OCI-LY7 (cell line): Measurements from ENCODE around the gene AOAH. TPM values are rescaled to one million over a fixed set of nuclear protein-coding genes. Genes with fewer than 3 reads are reported as not detected.

Source experiments
- BruUV-seq: library from RNA; stranded (reverse); fragments of 400-500 nt; replicated peaks from 2 replicates; lab custom pipeline; 2021; lab: Mats Ljungman, UMichigan
- CTCF ChIA-PET: fragments of 300-600 bp; sonication (Branson Sonifier 250); formaldehyde crosslinking; loops from one replicate; lab custom pipeline; 2022; ENCODE audit warnings: antibody characterized with exemption; ENCODE audit not compliant: unreplicated experiment; lab: Charles Lee
- POLR2A ChIA-PET: fragments of 300-600 bp; sonication (Branson Sonifier 250); formaldehyde crosslinking; loops from one replicate; lab custom pipeline; 2022; ENCODE audit warnings: antibody characterized with exemption; lab: Charles Lee
- DNase-seq: peaks from one replicate; pipeline ENCODE4 v3.0.0-alpha.2; 2015; ENCODE audit warnings: low spot score
- H2AFZ ChIP-seq: fragments of 200-600 bp; sonication (generic), shearing (Covaris generic); 2 replicates; pipeline ENCODE4 v1.6.1; 2014; ENCODE audit warnings: mild to moderate bottlenecking, antibody characterized with exemption, low read length, moderate library complexity
- H3K27ac ChIP-seq: fragments of 200-600 bp; sonication (generic); 2 replicates; pipeline ENCODE4 v1.5.1; 2014; ENCODE audit warnings: mixed run types, low read depth, mild to moderate bottlenecking, moderate library complexity, low read length, inconsistent platforms; ENCODE audit not compliant: poor library complexity, severe bottlenecking
- H3K36me3 ChIP-seq: fragments of 200-600 bp; sonication (generic); 2 replicates; pipeline ENCODE4 v1.6.1; 2014; ENCODE audit warnings: mild to moderate bottlenecking, antibody characterized with exemption, low read length, moderate library complexity, mixed read lengths; ENCODE audit not compliant: insufficient read depth
- H3K4me1 ChIP-seq: fragments of 200-600 bp; sonication (generic); 2 replicates; pipeline ENCODE4 v1.5.1; 2014; ENCODE audit warnings: mild to moderate bottlenecking, low read length; ENCODE audit not compliant: insufficient read depth, poor library complexity, severe bottlenecking
- H3K4me2 ChIP-seq: fragments of 200-600 bp; sonication (generic); 2 replicates; pipeline ENCODE4 v1.6.1; 2014; ENCODE audit warnings: mild to moderate bottlenecking, low read length
- H3K4me3 ChIP-seq: fragments of 200-600 bp; sonication (generic); 2 replicates; pipeline ENCODE4 v1.5.1; 2014; ENCODE audit warnings: mild to moderate bottlenecking, low read depth, low read length; ENCODE audit not compliant: poor library complexity, severe bottlenecking
- H3K79me2 ChIP-seq: fragments of 200-600 bp; sonication (generic); 2 replicates; pipeline ENCODE4 v1.6.1; 2016; ENCODE audit warnings: low read depth, mild to moderate bottlenecking, low read length, moderate library complexity, mixed read lengths; ENCODE audit not compliant: insufficient read depth
- H3K9me2 ChIP-seq: fragments of 200-600 bp; sonication (generic); 2 replicates; pipeline ENCODE4 v1.6.1; 2016; ENCODE audit warnings: mild to moderate bottlenecking, low read length, mixed read lengths; ENCODE audit not compliant: insufficient read depth
- H3K9me3 ChIP-seq: fragments of 200-600 bp; sonication (generic); 2 replicates; pipeline ENCODE4 v1.6.1; 2014; ENCODE audit warnings: mild to moderate bottlenecking, mixed run types, low read length, mixed read lengths
- H4K20me1 ChIP-seq: fragments of 200-600 bp; sonication (generic); 2 replicates; pipeline ENCODE4 v1.6.1; 2014; ENCODE audit warnings: mild to moderate bottlenecking, antibody characterized with exemption, low read length, moderate library complexity, mixed read lengths; ENCODE audit not compliant: insufficient read depth
- EZH2phosphoT487 ChIP-seq: fragments of 200-600 bp; sonication (generic); IDR thresholded peaks from 2 replicates; pipeline ENCODE4 v1.6.1; 2018; ENCODE audit warnings: low read depth, borderline replicate concordance, mild to moderate bottlenecking, mixed run types, antibody characterized with exemption, low read length, moderate library complexity, mixed read lengths
- intact Hi-C: fragments of 100-400 bp; cut with micrococcal nuclease; formaldehyde crosslinking; loops from one replicate; pipeline ENCODE4 v1.10.0; 2022; ENCODE audit not compliant: unreplicated experiment
- total RNA-seq, 2 experiments: library from RNA; depleted of rRNA in 1 of 2; stranded (reverse); fragments of >200 nt in 1 of 2; shearing (Covaris generic) in 1 of 2; gene quantifications; 2 replicates each; pipeline ENCODE4 v1.2.3, GENCODE V29; 2014 to 2022
- TF ChIP-seq, protein P1 (sequence below): fragments of 200-600 bp; sonication (generic); conservative IDR thresholded peaks from 2 replicates; pipeline ENCODE4 v1.5.1; 2014; ENCODE audit warnings: mild to moderate bottlenecking, antibody characterized with exemption, low read length, moderate library complexity, mixed read lengths

The AOAH gene
- total RNA-seq, 2 experiments from 2014 or later, result 0.13 to 0.61 TPM

DNA sequence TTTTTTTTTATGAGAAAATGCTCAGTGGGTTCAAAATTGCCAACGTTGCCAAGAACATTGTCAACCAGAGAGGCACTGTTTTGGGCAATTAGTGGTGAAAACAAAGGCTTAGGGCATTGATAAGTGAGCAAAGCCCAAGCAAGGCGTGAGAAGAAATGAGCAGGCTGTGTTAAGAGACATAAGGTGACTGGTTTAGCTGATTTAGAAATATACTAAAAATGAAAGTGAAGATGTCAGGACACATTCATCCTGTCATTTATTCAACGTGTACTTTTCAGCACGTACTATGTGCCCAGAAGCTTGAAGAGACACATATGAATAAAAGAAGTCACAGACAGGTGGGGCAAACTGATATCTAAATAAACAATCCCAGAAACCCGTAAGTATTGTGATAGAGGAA is 31.8 kb downstream of the AOAH start:
- no peak for DNase-seq
- H3K4me3 ChIP-seq, result no peak overlapping the region
- H3K27ac ChIP-seq, result no peak overlapping the region
- H3K4me2 ChIP-seq, result no peak overlapping the region
- no peaks in the 10 kb centered on the region for H3K4me1 ChIP-seq
- TF ChIP-seq, protein P1, sequence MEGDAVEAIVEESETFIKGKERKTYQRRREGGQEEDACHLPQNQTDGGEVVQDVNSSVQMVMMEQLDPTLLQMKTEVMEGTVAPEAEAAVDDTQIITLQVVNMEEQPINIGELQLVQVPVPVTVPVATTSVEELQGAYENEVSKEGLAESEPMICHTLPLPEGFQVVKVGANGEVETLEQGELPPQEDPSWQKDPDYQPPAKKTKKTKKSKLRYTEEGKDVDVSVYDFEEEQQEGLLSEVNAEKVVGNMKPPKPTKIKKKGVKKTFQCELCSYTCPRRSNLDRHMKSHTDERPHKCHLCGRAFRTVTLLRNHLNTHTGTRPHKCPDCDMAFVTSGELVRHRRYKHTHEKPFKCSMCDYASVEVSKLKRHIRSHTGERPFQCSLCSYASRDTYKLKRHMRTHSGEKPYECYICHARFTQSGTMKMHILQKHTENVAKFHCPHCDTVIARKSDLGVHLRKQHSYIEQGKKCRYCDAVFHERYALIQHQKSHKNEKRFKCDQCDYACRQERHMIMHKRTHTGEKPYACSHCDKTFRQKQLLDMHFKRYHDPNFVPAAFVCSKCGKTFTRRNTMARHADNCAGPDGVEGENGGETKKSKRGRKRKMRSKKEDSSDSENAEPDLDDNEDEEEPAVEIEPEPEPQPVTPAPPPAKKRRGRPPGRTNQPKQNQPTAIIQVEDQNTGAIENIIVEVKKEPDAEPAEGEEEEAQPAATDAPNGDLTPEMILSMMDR, result no peak
- TF ChIP-seq EZH2phosphoT487, result no peak
- intact Hi-C loops, result no loop called here
- no peaks in the 10 kb centered on the region for H3K79me2 ChIP-seq
- ChIA-PET CTCF (no interaction called here), POLR2A (interaction anchor here (0.6 to 0.8 kb wide), 2 partner anchors 10 to 105 kb away, joined by 4 read pairs; no protein-coding TSS in a partner anchor)
- H2AFZ ChIP-seq, result no peak overlapping the region
- H3K36me3 ChIP-seq, result no peaks in the 10 kb centered on the region
- no TSS peak for BruUV-seq
- no peaks in the 10 kb centered on the region for H3K9me3 ChIP-seq
- H4K20me1 ChIP-seq, result no peaks in the 10 kb centered on the region
- no peaks in the 10 kb centered on the region for H3K9me2 ChIP-seq

DNA sequence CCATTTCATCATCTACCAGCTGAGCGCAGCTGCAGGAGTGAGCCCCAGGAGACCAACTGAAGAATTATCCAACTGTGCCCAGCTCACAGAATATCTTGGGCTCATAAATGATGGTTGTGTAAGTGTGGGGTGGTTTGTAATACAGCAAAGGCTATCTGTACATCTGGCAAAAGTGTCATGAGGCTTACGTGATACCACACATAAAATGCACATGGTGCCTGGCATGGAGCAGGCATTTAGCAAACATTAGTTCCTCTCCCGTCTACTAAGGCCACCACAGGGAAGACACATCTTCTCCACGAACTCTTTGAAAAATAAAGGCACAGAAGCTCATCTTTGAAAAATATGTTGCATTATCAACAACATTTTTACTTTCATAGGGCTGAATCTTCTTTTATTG is 32.3 kb downstream of the AOAH start:
- CTCF ChIA-PET, result no interaction called here
- intact Hi-C loops, result no loop called here

More for the DNA sequence above, 32.3 kb downstream of the AOAH start:
- Histone ChIP-seq H4K20me1 (no peaks in the 10 kb centered on the region), H3K36me3 (no peaks in the 10 kb centered on the region), H3K27ac (no peak overlapping the region), H3K9me2 (no peaks in the 10 kb centered on the region), H2AFZ (no peak overlapping the region), H3K79me2 (no peaks in the 10 kb centered on the region), H3K4me3 (no peak overlapping the region), H3K4me2 (no peak overlapping the region), H3K9me3 (no peaks in the 10 kb centered on the region), H3K4me1 (no peaks in the 10 kb centered on the region)
- no TSS peak for BruUV-seq
- DNase-seq, result no peak
- POLR2A ChIA-PET, result interaction anchor here (0.6 to 0.8 kb wide), 2 partner anchors 10 to 104 kb away, joined by 4 read pairs; no protein-coding TSS in a partner anchor
- TF ChIP-seq, protein P1, result no peak
- TF ChIP-seq EZH2phosphoT487, result no peak
